Nucleus accumbens (tissue), 56 donors: ENCODE data around the gene S1PR4.
"Not testable (repeated sequence)": the region's sequence is repeated elsewhere in the genome, so short reads cannot be mapped to it uniquely, and the experiment has no call there.

Source experiments
- DNase-seq, 56 donors: peaks; one replicate each; lab custom pipeline; 2025; lab: John Stamatoyannopoulos, UW

Gene S1PR4

GRCh38 chr19:3210347-3211017 lies 31.9 kb downstream of the S1PR4 start:
- DNase-seq = peak in 3 of 56 donors; percentile 4 to 23 (median 14)

GRCh38 chr19:3211191-3211590 lies 32.6 kb downstream of the S1PR4 start:
- DNase-seq = no peak

- DNase-seq = no peak
These were observed 34.6 kb downstream of the S1PR4 start for GRCh38 chr19:3213159-3213558.

GRCh38 chr19:3216874-3217273 lies 38.3 kb downstream of the S1PR4 start:
- DNase-seq = no peak

GRCh38 chr19:3220576-3220975 lies 42.0 kb downstream of the S1PR4 start:
- DNase-seq = no peak

GRCh38 chr19:3221576-3221975 lies 43.0 kb downstream of the S1PR4 start:
- not testable (repeated sequence) for DNase-seq

- no peak for DNase-seq
These were observed 44.1 kb downstream of the S1PR4 start for GRCh38 chr19:3222709-3223108.

GRCh38 chr19:3224346-3225168 lies 46.0 kb downstream of the S1PR4 start, which contains the start of gene CELF5:
Gene CELF5, plus strand, starts transcription at chr19:3224661. Its CDS starts 79 bp downstream, at chr19:3224740.
- DNase-seq = peak in 33 of 56 donors; percentile 4 to 78 (median 28)

- DNase-seq = peak in 3 of 56 donors; percentile 15 to 25 (median 19)
These were observed 46.6 kb downstream of the S1PR4 start for GRCh38 chr19:3225169-3225485.

- DNase-seq = peak in 1 of 56 donors; percentile 2
These were observed 47.1 kb downstream of the S1PR4 start for GRCh38 chr19:3225677-3226093.

- no peak for DNase-seq
These were observed 48.6 kb downstream of the S1PR4 start for GRCh38 chr19:3227054-3227626.

GRCh38 chr19:3229346-3229743 lies 50.8 kb downstream of the S1PR4 start:
- DNase-seq = no peak
